Osteocyte (in vitro differentiated cells): Measurements from ENCODE around the gene BRCC3. TPM values are rescaled to one million over a fixed set of nuclear protein-coding genes. Genes with fewer than 3 reads are reported as not detected.

ENCODE experiments used
- DNase-seq: peaks from one replicate; pipeline ENCODE4 v3.0.0; 2021; ENCODE audit warnings: mixed read lengths; ENCODE audit not compliant: unreplicated experiment; ENCODE audit errors: extremely low spot score
- H3K27ac Mint-ChIP-seq: one replicate; pipeline ENCODE4 v1.8.0; 2021; ENCODE audit warnings: mild to moderate bottlenecking, mixed read lengths; ENCODE audit not compliant: unreplicated experiment
- H3K27me3 Mint-ChIP-seq: one replicate; pipeline ENCODE4 v1.8.0; 2021; ENCODE audit warnings: mixed read lengths; ENCODE audit not compliant: unreplicated experiment
- H3K36me3 Mint-ChIP-seq: one replicate; pipeline ENCODE4 v1.8.0; 2021; ENCODE audit warnings: mixed read lengths; ENCODE audit not compliant: unreplicated experiment
- H3K4me1 Mint-ChIP-seq: one replicate; pipeline ENCODE4 v1.8.0; 2021; ENCODE audit warnings: mixed read lengths; ENCODE audit not compliant: unreplicated experiment
- H3K4me3 Mint-ChIP-seq: one replicate; pipeline ENCODE4 v1.8.0; 2021; ENCODE audit warnings: mild to moderate bottlenecking, moderate library complexity, mixed read lengths; ENCODE audit not compliant: unreplicated experiment
- H3K9me3 Mint-ChIP-seq: one replicate; pipeline ENCODE4 v1.8.0; 2021; ENCODE audit warnings: mixed read lengths; ENCODE audit not compliant: unreplicated experiment
- CTCF ChIP-seq: fragments of 200-600 bp; sonication (generic); IDR thresholded peaks from 2 replicates; pipeline ENCODE4 v1.5.0; 2021; ENCODE audit warnings: antibody characterized with exemption, mild to moderate bottlenecking, moderate library complexity
- total RNA-seq: library from RNA; stranded (reverse); gene quantifications from 2 replicates; pipeline ENCODE4 v1.2.1, GENCODE V29; 2021

BRCC3 gene
- total RNA-seq, 1 donor from 2014 or later = 15.3 TPM

GRCh38 chrX:155115174-155115819 is 44.0 kb downstream of the BRCC3 start:
- Mint-ChIP-seq H3K4me1 (no peaks in the 10 kb centered on the region), H3K36me3 (peaks cover 18% of the 10 kb centered on the region), H3K27ac (no peak overlapping the region), H3K4me3 (no peak overlapping the region), H3K9me3 (peaks cover 41% of the 10 kb centered on the region), H3K27me3 (no peaks in the 10 kb centered on the region)
- no peak for TF ChIP-seq CTCF
- no peak for DNase-seq

- Mint-ChIP-seq H3K4me3 (no peak overlapping the region), H3K4me1 (no peaks in the 10 kb centered on the region), H3K27ac (no peak overlapping the region), H3K27me3 (no peaks in the 10 kb centered on the region), H3K9me3 (peaks cover 52% of the 10 kb centered on the region), H3K36me3 (peaks cover 12% of the 10 kb centered on the region)
- no peak for DNase-seq
- TF ChIP-seq CTCF = no peak
These were observed 56.2 kb downstream of the BRCC3 start for GRCh38 chrX:155127465-155127864.

GRCh38 chrX:155127940-155128339 is 56.6 kb downstream of the BRCC3 start:
- Mint-ChIP-seq H3K4me3 (no peak overlapping the region), H3K27me3 (no peaks in the 10 kb centered on the region), H3K27ac (no peak overlapping the region), H3K4me1 (no peaks in the 10 kb centered on the region), H3K36me3 (peaks cover 12% of the 10 kb centered on the region), H3K9me3 (peaks cover 48% of the 10 kb centered on the region)
- DNase-seq = no peak
- no peak for TF ChIP-seq CTCF

- H3K9me3 Mint-ChIP-seq = peaks cover 47% of the 10 kb centered on the region
These were observed 60.8 kb downstream of the BRCC3 start for GRCh38 chrX:155132110-155132509.

GRCh38 chrX:155134255-155134654 is 62.9 kb downstream of the BRCC3 start:
- peaks cover 42% of the 10 kb centered on the region for H3K9me3 Mint-ChIP-seq

More at GRCh38 chrX:155132110-155132509, 60.8 kb downstream of the BRCC3 start:
- TF ChIP-seq CTCF = no peak
- H3K27ac Mint-ChIP-seq = no peak overlapping the region
- no peaks in the 10 kb centered on the region for H3K27me3 Mint-ChIP-seq
- no peaks in the 10 kb centered on the region for H3K36me3 Mint-ChIP-seq
- H3K4me3 Mint-ChIP-seq = no peak overlapping the region
- no peak for DNase-seq
- no peaks in the 10 kb centered on the region for H3K4me1 Mint-ChIP-seq

More at GRCh38 chrX:155134255-155134654, 62.9 kb downstream of the BRCC3 start:
- Mint-ChIP-seq H3K4me1 (no peaks in the 10 kb centered on the region), H3K27ac (no peak overlapping the region), H3K36me3 (no peaks in the 10 kb centered on the region), H3K27me3 (no peaks in the 10 kb centered on the region), H3K4me3 (no peak overlapping the region)
- no peak for DNase-seq
- TF ChIP-seq CTCF = no peak
